RKO (cell line): ENCODE results near the gene PRKX.
"Not testable (repeated sequence)": the region's sequence is repeated elsewhere in the genome, so short reads cannot be mapped to it uniquely, and the experiment has no call there.

Source experiments
- DNase-seq: peaks from one replicate; pipeline ENCODE4 v3.0.0-alpha.2; 2016; ENCODE audit warnings: low spot score

Gene PRKX

DNA sequence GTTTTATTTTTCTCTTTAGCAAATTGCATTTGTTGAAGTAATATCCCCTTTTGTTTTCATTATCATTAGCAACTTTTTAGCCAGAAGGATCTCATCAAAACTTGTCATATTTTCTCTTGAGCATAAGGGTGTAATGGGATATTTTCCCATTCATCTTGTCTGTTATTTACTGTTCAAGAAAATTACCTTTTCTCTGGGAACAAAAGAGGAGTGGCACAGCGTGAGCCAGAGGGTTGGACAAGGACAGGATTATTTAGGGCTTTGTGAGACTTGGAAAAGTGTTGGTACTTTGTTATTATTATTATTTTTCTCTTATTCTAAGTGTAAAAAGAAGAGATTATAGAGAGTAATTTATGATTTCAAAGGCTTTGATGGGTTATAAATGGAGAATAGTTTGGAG, 135.9 kb downstream of the PRKX start:
- no peak for DNase-seq

DNA sequence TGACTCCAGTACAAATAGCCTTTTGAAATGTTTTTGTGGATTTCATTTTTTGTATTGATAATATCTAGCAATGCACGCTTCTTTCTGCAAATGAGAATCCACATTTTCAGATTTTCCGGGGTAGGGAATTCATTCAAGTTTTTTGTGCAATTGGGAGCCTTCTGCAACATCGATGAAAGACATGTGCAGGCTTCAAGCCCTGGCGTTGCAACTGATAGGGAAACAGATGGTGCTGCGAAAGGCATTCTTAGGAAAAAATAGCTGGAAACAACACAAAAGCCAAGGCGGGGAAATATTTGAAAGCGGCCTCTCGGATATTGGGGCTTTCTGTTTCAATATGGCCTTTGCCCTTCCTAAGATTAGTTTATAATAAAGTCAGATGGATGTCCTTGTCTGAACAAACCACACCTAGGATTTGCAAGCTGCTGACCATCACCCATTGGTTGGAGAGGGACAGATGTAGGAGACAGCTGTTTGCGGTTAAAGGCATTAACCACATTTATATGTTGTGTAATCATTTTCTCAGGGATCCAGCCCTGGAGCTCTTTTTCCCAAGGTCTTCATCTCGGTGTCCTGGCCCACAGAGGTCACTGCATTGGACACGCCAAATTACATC, 136.5 kb downstream of the PRKX start:
- no peak for DNase-seq

DNA sequence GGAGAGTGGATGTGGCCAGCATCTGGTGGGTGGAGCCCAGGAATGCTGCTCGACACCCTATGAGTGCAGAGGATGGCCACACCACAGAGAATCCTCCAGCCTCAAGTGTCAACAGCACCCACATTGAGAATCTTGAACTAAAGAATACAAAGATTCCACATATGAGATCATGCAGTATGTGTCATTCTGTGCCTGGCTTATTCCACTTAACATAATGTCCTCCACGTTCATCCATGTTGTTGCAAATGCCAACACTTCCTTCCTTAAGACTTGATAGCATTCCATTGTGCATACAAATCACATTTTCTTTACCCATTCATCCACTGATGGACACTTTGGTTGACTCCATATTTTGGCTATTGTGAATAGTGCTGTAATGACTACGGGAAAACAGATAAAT, 145.8 kb downstream of the PRKX start:
- DNase-seq: no peak

- no peak for DNase-seq
Observed at GRCh38 chrX:3563451-3563850, 150.0 kb downstream of the PRKX start.

- not testable (repeated sequence) for DNase-seq
Observed at GRCh38 chrX:3560010-3560409, 153.4 kb downstream of the PRKX start.
